GM19463 (cell line): ENCODE results near the gene RPUSD1.
"Not testable (repeated sequence)": the region's sequence is repeated elsewhere in the genome, so short reads cannot be mapped to it uniquely, and the experiment has no call there.

ENCODE experiments used
- ATAC-seq: cut with Tn5 transposase; IDR thresholded peaks from one replicate; pipeline ENCODE4 v1.9.1; 2021; ENCODE audit warnings: mild to moderate bottlenecking, moderate library complexity; ENCODE audit not compliant: unreplicated experiment

The RPUSD1 gene

GRCh38 chr16:768428-768827, 19.8 kb downstream of the RPUSD1 start:
- ATAC-seq: no peak

- no peak for ATAC-seq
These were observed 20.4 kb downstream of the RPUSD1 start for GRCh38 chr16:767743-768235.

GRCh38 chr16:766820-767640, 21.2 kb downstream of the RPUSD1 start:
- no peak for ATAC-seq

GRCh38 chr16:766008-766819, 22.0 kb downstream of the RPUSD1 start:
- no peak for ATAC-seq

- ATAC-seq: no peak
These were observed 22.7 kb downstream of the RPUSD1 start for GRCh38 chr16:765488-765865.

GRCh38 chr16:764848-765487, 23.2 kb downstream of the RPUSD1 start:
- ATAC-seq: no peak

GRCh38 chr16:764184-764750, 23.9 kb downstream of the RPUSD1 start:
- no peak for ATAC-seq

- ATAC-seq: no peak
These were observed 24.6 kb downstream of the RPUSD1 start for GRCh38 chr16:763369-764183.

GRCh38 chr16:762595-763268, 25.4 kb downstream of the RPUSD1 start:
- ATAC-seq: no peak

- ATAC-seq: no peak
These were observed 26.3 kb downstream of the RPUSD1 start for GRCh38 chr16:761625-762513.

GRCh38 chr16:760545-761343, 27.4 kb downstream of the RPUSD1 start, which contains the start of gene MSLN:
Gene MSLN (plus strand): TSS chr16:760734. CDS start chr16:762681, 1,947 bp downstream.
- no peak for ATAC-seq

- no peak for ATAC-seq
These were observed 28.1 kb downstream of the RPUSD1 start for GRCh38 chr16:760065-760464.

GRCh38 chr16:759110-759910, 28.9 kb downstream of the RPUSD1 start:
- no peak for ATAC-seq

GRCh38 chr16:756428-756827, 31.8 kb downstream of the RPUSD1 start:
- no peak for ATAC-seq

- no peak for ATAC-seq
These were observed 33.5 kb downstream of the RPUSD1 start for GRCh38 chr16:754656-755055.

- ATAC-seq: not testable (repeated sequence)
These were observed 34.0 kb downstream of the RPUSD1 start for GRCh38 chr16:754121-754607.

GRCh38 chr16:752007-752312, 36.2 kb downstream of the RPUSD1 start:
- ATAC-seq: no peak
